SKM-1 treated with dmso at 0.1 percent for 144 hours (cell line): Measurements from ENCODE around the gene L3MBTL4.
"Not testable (repeated sequence)": the region's sequence is repeated elsewhere in the genome, so short reads cannot be mapped to it uniquely, and the experiment has no call there.

Experiments
- DNase-seq: peaks from one replicate; lab custom pipeline; 2025; ENCODE audit not compliant: unreplicated experiment; lab: John Stamatoyannopoulos, UW

Gene L3MBTL4

DNA sequence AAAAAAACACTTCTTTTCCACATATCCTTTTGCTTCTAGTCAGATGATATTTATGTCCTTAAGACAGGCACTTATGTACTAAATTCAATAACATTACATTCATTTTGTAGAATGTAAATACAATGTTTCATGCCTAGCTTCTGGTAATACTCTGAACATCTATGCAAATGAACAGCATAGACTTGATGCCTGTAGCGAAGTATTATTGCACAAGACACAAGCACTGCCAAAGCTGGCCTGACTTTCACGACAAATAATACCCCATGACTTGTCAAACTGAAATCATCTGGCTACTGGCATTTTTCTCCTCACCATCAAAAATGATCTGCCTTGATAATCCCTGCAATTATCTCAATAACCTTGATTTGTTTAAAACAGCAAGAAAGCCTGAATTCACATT, 101.3 kb downstream of the L3MBTL4 start:
- no peak for DNase-seq

DNA sequence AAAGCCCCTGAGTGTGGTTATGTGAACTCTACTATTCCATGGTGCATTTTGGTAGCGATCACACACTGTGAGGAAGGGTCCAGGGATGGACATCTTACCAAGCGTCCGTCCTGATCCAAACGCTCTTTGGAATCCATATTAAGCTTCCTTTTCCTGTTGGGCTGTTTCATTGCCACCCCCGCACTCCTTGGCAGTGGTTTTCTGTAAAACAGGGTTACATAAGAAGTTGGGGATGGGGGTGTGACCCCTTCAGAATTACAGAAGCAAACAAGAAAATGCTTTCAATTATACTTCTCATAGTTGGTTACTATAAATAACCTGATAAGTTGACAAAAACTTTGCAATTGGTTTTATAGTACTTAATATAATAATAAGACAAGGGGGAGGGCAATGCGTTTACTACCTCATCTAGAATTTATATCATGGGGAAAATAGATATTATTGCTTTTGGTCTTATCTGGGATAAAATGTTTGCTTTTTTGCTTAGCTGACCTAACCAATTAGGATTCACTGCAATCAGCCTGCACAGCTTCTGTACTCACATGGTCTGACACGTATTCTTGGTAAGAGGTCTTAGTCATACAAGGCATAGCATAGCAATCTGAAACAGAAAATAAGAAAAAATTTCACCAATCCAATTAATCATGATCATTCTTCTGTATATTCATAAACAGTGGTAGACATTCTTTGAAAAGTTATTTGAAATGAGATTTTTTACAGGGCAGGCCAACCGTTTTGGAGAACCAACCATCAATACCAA, 103.1 kb downstream of the L3MBTL4 start:
- DNase-seq: no peak

DNA sequence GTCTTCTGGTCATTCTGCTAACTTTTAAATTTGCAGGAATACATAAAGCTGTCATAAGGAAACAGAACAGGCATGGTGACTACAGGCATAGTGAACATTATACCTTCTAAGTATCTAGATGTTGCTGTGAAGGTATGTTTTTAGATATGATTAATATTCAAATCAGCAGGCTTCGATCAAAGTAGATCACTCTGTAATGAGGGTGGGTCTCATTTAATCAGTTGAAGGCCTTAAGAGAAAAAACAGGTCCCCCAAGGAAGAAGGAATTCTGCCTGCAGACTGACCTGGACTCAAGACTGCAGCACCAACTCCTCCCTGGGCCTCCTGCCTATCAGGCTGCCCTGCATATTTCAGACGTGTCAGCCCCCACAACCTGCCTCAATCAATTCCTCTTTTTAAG, 104.0 kb downstream of the L3MBTL4 start:
- no peak for DNase-seq

DNA sequence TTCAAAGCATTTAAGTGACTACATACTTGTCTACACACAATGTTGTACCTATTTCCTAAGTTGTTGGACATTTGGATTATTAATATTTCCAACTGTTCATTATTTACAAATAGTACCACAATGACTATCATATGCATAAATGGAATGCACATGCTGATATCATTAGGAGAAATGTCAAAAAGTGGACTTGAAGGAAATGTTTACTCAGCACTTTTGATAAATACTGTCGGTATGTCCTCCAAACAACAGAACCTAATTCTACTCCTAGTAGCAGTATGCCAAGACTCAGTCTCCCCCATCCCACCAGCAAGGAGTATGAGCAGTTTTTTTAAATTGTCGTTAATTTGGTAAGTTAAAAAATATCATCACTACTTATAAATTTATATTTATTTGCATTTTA, 116.8 kb downstream of the L3MBTL4 start:
- DNase-seq: no peak

DNA sequence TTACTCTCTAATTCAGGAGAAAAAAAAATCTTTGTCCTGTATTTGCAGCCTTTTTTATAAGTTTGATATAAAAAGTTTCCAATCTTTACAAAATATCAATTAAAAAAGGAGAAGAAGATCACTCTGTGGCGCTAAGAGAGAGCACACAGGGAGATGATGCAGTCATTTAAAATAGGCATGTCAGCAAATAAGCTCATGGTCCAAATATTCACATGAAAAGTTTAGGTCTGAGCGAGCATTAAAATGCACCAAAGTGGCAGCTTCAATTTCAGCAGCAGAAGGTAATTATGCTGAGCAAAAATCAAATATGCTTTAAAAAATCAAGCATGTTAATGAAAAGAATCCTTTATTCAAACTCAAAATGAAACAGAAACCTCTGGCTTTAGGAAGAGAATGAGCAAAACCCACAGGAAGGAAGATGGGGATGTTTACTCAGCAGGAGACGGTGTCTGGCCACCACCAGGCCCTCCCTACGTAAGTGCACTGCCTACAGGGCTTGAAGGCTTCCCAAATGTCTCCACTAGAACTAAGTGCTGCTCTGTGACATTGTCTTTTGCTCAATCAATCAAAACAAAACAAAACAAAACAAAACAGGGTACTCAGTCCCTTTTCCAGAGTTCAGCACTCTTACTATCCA, 120.4 kb downstream of the L3MBTL4 start:
- no peak for DNase-seq

DNA sequence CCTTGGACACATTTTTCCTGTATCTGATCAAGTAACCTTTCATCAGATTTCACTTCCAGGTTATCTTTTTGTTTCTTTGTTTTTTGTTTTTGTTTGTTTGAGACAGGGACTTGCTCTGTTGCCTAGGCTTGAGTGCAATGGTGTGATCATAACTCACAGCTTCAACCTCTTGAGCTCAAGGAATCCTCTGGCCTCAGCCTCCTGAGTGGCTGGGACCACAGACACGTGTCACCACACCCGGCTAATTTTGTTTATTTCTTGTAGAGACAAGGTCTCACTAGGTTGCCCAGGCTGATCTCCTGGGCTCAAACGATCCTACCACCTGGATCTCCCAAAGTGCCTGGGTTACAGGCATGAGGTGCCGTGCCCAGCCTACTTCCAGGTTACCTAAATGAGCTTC, 124.9 kb downstream of the L3MBTL4 start:
- no peak for DNase-seq

DNA sequence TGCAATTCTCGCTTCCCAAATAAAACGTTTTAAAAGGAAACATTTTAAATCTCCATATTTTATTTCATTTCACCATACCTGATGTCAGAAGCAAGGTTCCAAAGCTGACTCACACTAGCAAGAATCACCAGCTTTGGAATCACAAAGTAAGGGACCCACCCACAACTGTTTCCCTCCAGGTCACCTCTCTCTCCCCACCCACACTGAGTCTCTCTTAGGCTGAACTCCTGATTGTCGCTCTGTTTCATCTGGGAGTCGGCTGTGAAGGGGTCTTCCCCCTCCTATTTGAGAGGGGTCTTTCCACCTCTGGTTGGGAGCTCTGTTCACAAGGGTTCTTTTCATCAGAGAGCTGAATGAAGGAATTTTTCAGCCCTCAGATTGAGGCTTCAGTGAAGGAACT, 128.1 kb downstream of the L3MBTL4 start:
- no peak for DNase-seq

DNA sequence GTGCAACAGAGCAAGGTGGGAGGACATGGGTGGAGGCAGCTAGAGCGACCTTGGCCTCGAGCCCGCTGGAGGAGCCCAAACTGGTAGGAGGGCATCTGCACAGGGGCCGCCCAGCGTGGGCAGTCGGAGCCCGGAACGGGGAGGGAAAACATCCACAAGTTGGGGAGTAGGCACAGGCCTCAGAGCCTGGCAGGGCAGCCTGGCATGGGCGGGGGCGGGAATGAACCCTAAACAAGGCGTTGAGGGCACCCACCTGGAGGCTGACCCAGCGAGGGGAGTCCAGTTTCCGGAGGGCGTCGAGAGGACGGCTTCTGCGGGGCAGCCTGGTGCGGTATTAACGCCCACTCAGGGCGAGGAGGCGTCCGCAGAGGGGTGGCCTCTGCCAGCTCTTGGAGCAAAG, 129.9 kb downstream of the L3MBTL4 start:
- DNase-seq: no peak

DNA sequence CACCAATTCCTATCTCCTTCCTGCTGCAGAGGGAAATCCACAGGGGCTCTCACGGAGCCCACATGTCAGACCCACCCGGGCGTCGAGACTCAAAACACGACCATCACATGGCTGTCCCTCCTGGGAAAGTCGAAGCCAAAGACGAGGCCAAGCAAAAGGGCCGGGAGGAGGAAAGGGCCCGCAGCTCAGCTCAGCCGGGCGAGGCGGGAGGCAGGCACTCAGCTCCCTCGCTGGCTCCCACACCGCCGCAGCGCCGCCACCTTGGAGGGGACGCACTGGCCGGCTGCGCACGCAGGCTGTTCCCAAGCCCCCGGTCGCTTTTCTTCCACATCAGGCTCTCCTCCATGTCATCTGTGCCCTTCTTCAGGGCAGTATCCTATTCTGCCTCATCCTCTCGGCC, 130.4 kb downstream of the L3MBTL4 start:
- DNase-seq: no peak

DNA sequence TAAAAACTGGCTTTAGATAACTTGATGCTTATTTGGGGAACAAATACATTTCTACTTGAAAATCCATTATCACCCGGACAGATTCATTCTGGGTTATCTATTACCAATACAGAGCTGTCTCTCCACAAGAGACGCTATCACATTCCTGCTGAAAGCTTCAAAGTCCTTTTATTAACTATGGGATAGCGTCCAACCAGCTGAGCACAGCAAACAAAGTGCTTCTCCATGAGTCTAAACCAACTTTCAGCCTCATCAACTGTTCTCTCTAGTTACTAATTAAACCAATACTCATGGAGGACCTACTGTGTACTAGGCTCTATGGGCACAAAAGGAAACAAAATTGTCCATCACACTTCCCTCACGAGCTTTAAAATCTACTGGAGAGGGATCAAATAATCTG, 132.8 kb downstream of the L3MBTL4 start:
- no peak for DNase-seq

DNA sequence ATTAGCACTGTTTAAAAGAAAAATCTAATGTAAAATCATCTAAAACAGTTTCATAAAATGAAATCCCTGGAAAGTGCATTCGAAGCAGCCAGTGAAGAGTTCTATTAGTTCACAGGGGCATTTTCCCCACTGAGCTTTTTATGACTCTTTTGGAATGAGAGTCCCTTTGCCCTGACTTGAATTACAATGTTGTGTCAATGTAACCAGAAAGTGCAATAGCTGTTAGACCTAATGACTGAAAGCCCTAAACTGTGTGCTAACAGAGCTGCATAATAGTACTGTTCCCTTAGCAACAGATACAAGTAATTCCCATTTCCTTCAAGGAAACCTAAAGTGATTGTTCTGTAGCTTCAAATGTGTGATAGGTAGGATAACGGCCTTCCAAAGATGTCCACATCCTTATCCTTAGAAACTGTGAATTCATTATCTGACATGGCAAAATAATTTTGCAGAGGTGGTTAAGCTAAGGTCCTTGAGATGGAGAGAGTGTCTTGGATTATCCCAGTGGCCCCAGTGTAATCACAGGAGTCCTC, 134.4 kb downstream of the L3MBTL4 start:
- DNase-seq: no peak

DNA sequence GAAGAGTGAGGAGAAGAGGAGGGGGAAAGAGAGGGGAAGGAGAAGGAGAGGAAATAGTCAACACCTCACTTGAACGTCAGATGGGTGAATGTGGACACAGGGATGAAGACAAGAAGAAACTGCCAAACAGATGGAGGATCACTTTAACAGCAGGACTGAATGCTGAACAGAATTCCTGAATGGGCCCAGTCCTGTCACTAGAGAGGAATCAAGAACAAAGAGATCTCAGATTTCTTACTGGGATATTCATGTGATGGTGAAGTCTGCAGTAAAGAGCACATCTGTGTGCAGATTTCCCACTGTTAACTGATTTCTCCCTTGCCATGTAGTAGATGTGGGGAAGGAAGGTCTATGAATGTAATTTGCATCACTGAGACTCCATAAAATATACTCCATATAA, 135.4 kb downstream of the L3MBTL4 start:
- DNase-seq: no peak

DNA sequence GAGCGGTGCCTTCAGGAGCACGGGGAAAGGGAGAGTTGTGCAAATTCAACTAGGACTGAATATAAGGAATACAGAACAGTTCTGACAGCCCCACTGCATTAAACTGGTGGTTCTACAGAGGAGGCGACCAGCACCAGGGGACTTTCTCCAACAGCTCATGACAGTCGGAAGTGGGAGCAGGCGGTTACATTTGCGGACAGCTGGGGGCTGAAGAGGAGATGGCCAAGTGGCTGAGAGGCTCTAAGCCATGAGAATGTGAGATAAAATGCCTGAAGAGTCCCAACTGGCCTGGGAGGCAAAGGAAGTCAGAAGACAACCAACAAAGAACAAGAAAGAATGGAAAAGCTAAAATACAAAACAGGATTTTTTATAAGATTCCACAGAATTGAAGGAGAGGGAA, 141.3 kb downstream of the L3MBTL4 start:
- no peak for DNase-seq

DNA sequence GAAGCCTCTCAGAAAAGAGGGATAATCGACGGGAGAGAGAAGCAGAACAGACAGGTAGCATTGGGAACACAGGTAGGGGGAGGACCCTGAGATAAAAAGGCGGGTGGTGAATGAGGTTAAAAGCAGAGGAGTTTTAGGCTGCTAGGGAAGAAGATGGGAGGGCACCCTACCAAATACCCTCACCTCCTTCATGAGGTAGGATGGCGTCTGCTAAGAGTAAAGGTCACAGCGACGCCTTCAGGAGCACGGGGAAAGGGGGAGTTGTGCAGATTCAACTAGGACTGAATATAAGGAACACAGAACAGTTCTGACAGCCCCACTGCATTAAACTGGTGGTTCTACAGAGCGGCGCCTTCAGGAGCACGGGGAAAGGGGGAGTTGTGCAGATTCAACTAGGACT, 142.6 kb downstream of the L3MBTL4 start:
- not testable (repeated sequence) for DNase-seq

DNA sequence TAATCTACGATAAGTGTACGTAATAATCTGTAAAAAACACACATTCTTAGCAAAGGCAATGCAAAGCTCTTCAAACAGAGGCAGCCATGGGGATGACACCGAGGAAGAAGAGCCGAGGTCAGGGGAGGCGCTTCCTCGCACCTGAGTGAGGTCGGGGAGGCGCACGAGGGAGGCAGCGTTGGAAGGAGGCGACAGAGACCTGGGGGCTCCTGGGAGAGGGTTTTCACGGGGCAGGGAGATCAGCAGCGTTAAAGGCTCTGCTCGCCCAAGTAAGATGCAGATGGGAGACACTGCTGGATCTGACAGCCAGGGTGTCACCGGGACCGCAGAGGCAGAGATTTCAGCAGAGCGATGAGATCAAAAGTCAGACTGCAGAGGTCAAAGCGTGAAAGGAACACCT, 143.1 kb downstream of the L3MBTL4 start:
- no peak for DNase-seq

DNA sequence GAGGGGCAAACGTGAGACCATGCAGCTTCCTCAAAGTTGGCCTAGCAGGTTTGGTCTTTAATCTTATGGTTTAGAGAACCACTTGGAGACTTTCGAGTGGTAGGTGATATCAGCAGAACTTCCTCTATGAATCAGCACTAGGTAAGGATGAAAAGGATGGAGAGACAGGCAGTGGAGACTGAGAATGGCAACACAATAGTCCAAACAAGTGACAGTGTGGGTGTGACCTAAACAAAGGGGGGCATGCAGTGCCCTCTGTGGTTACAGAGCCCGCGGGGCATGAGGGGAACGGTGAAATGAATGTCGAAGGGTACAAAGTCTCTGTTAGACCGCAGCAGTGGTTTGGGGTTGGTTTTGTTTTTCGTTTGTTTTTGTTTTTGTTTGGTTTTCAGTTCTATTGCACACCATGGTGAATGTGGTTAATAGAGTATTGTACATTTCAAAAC, 143.9 kb downstream of the L3MBTL4 start:
- no peak for DNase-seq

DNA sequence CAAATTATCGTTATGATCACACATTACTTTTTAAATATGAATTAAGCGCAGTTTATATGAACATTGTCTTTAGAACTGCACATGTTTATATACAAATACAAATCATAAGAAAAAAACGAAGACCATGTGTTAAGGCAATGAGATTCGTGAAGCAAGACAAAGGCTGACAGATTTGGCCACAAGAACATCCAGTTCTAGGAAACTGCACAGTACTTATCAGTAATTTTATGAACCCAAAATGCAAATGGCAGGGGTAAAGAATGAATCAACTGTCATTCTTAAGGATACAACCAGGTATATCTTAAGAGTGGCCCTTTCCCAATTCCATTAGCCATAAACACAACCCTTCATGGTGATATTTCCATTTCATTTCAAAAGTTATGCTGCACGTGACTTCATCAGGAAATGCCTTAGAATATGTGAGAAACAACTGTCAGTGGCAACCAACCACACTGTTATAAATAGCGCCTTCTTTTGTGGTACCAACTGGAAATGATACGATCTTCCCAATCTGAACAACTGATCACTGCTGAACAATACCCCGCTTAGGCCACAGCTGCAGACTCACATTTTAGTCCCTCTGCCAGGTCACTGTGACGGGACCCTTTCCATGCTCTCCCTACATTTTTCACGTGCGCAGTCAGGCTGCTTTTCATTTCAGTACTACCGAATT, 144.9 kb downstream of the L3MBTL4 start:
- no peak for DNase-seq

DNA sequence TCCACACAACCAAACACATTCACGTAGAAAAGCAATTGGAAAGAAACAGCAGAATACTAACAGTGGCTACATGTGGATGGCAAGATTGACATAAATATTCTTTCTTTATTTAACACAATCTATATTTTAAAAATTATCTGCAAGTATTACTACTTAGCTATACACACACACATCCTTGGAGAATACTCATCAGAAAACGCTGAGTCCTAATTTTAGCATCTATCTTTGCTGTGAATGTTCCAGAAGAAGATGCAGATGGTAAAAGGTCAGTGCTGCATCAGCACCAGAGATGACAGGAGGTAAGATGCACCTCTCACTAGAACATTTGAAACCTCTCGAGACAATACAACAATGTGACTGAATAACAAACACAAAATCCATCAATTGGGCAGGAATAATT, 148.5 kb downstream of the L3MBTL4 start:
- no peak for DNase-seq

DNA sequence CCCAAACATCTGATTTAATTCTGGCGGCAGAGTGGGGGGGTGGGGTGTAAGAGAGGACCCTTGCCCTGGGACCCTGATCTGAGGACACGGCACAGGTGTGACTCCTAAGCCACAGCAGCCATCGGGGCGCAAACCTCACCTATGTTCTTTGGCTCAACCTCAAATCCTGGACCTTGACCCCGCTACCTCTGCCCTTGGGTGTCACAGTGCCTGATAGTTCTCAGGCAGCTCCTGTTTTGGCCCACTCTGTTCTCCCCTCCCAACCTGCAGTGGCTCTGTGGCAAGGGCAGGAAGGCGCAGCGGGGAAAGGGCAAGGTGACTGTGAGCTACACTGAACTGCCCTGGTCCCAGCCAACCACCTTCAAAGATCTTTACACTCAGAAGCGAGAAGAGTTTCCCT, 152.8 kb downstream of the L3MBTL4 start:
- no peak for DNase-seq

DNA sequence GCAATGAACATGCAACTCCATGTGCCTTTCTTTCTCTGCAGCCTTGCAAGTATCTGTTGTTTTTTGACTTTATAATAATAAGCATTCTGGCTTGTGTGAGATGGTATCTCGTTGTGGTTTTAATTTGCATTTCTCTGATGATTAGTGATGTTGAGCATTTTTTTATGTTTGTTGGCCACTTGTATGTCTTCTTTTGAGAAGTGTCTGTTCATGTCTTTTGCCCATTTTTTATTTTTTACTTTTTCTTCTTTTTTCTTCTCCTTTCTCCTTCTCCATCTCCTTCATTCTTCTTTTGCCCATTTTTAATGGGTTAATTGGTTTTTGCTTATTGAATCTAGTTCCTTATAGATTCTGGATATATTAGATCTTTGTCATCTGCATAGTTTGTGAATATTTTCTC, 155.4 kb downstream of the L3MBTL4 start:
- DNase-seq: not testable (repeated sequence)

DNA sequence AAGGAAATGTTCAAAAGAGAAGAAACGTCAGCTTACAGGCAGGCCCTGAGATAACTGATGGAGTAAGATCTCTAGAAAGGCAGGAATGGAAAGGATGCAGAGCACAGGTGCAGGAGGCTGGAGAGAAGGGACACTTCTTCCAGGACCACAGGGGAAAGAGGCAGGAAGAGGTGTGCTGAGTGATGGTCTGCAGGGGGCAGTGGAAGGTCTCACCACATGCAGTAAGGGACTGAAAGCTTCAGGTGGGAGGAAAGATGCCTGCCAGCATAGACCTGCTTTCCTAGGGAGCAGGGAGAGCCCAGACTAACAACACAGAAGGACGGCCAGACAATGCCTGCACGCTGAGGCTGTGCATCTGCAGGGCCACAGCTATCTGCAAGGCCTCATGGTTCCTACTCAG, 156.8 kb downstream of the L3MBTL4 start:
- DNase-seq: no peak

DNA sequence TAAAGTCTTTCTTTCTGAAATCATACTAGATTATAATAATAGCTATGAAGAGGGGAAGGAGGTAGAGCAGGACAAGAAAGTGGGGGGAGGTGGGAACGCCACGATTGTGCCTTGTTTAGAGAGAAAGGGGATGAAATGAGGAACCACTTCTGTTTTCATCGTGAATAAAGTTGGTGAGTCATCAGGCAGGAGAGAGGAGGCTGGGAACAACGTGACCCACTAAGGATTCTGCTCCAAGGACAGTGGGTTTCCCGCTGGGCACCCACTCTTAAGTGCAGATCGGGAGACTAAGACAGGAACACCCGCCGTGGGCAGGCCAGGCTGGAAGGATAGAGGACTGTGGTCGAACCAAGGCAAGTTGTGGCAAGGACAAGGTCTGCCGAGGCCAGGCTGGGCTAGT, 158.2 kb downstream of the L3MBTL4 start:
- DNase-seq: no peak
